BJ (cell line): ENCODE measurements around the gene GPATCH1. TPM values are rescaled to one million over a fixed set of nuclear protein-coding genes. Genes with fewer than 3 reads are reported as not detected.

ENCODE experiments used
- CTCF ChIA-PET: fragments of 350-600 bp; formaldehyde crosslinking; extraction: SDS; loops from one replicate; lab custom pipeline; 2021; ENCODE audit warnings: antibody characterized with exemption, inconsistent platforms; lab: Yijun Ruan, JAX
- POLR2A ChIA-PET: fragments of 300-600 bp; sonication (Branson Sonifier 250); formaldehyde crosslinking; extraction: SDS; loops from one replicate; lab custom pipeline; 2021; ENCODE audit warnings: antibody characterized with exemption; lab: Charles Lee
- DNase-seq: peaks from one replicate; pipeline ENCODE4 v3.0.0-alpha.2; 2011; ENCODE audit warnings: low read depth
- H3K27me3 ChIP-seq: 2 replicates; pipeline ENCODE4 v1.6.0; 2011; ENCODE audit warnings: low read length; ENCODE audit not compliant: control insufficient read depth, insufficient read depth
- H3K36me3 ChIP-seq: 2 replicates; pipeline ENCODE4 v1.5.1; 2011; ENCODE audit warnings: low read length; ENCODE audit not compliant: control insufficient read depth, insufficient read depth
- H3K4me3 ChIP-seq: 2 replicates; pipeline ENCODE4 v1.5.1; 2011; ENCODE audit warnings: low read depth, mild to moderate bottlenecking, control low read depth, low read length
- CTCF ChIP-seq: IDR thresholded peaks from 2 replicates; pipeline ENCODE4 v1.5.1; 2011; ENCODE audit warnings: low read depth, mild to moderate bottlenecking, control low read depth, inconsistent platforms, low read length, moderate library complexity; ENCODE audit not compliant: insufficient read depth
- polyA plus RNA-seq: library from polyadenylated mRNA; depleted of rRNA; stranded (reverse); fragments of >200 nt; gene quantifications from 2 replicates; pipeline ENCODE4 v1.2.3, GENCODE V29; 2011

GPATCH1 gene
- polyA plus RNA-seq, 1 experiment = 8.7 TPM

DNA sequence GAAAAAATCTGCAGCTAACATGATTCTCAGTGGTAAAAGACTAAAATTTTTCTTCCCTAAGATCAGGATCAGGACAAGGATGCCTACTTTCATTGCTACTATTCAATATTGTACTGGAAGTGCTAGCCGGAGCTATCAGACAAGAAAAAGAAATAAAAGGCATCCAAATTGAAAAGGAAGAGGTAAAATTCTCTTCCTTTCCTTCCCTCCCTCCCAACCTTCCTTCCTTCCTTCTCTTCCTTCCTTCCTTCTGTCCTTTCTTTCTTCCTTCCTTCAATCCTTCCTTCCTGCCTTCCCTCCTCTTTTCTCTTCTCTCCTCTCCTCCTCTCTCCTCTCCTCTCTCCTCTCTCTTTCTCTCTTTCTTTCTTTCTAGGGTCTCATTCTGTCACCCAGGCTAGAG, 86.5 kb downstream of the GPATCH1 start:
- Histone ChIP-seq H3K36me3 (no peaks in the 10 kb centered on the region), H3K27me3 (no peaks in the 10 kb centered on the region), H3K4me3 (no peak overlapping the region)
- DNase-seq = no peak
- ChIA-PET CTCF (interaction anchor here (0.6 to 1.7 kb wide), 4 partner anchors 11 to 23 kb away, joined by 3 to 6 read pairs (median 4); no protein-coding TSS in a partner anchor), POLR2A (no interaction called here)
- TF ChIP-seq CTCF = no peak

- TF ChIP-seq CTCF = no peak
- no peaks in the 10 kb centered on the region for H3K27me3 ChIP-seq
- DNase-seq = no peak
- CTCF ChIA-PET = no interaction called here
- no peaks in the 10 kb centered on the region for H3K36me3 ChIP-seq
- POLR2A ChIA-PET = no interaction called here
- H3K4me3 ChIP-seq = no peak overlapping the region
Observed at GRCh38 chr19:33168528-33168927, 87.5 kb downstream of the GPATCH1 start.

- TF ChIP-seq CTCF = no peak
- H3K27me3 ChIP-seq = no peaks in the 10 kb centered on the region
- no peak for DNase-seq
- ChIA-PET POLR2A (interaction anchor here (0.5 kb wide), 1 partner anchor 66 kb away, joined by 4 read pairs; no protein-coding TSS in a partner anchor), CTCF (interaction anchor here (1.1 to 2.1 kb wide), 5 partner anchors 13 to 27 kb away, joined by 3 to 7 read pairs (median 5); no protein-coding TSS in a partner anchor)
- no peaks in the 10 kb centered on the region for H3K36me3 ChIP-seq
- H3K4me3 ChIP-seq = no peak overlapping the region
Observed at GRCh38 chr19:33171222-33171795, 90.3 kb downstream of the GPATCH1 start.

GRCh38 chr19:33171916-33172359, 91.0 kb downstream of the GPATCH1 start:
- no peak for DNase-seq

More at GRCh38 chr19:33171916-33172359, 91.0 kb downstream of the GPATCH1 start:
- H3K27me3 ChIP-seq = no peaks in the 10 kb centered on the region
- H3K36me3 ChIP-seq = no peaks in the 10 kb centered on the region
- ChIA-PET POLR2A (no interaction called here), CTCF (interaction anchor here (1.1 to 2.1 kb wide), 2 partner anchors 13 to 15 kb away, joined by 3 to 5 read pairs; no protein-coding TSS in a partner anchor)
- no peak overlapping the region for H3K4me3 ChIP-seq
- TF ChIP-seq CTCF = no peak
